ENCODE measurements around the gene BBOX1.

- TF ChIP-seq CTCF (IDR thresholded peaks at IDR 0.05) (no peak), POLR2A (IDR thresholded peaks at IDR 0.05) (no peak), POLR2AphosphoS5 (IDR thresholded peaks at IDR 0.05) (no peak), EP300 (IDR thresholded peaks at IDR 0.05; ENCODE audit: low read depth) (no peak)
Observed at GRCh38 chr11:27018902-27019529, 21.6 kb upstream of the BBOX1 start.

All from transverse colon (tissue), 4 donors.